Measurements from ENCODE around the gene FOXO1.

The FOXO1 gene

GRCh38 chr13:40586886-40587565, 79.4 kb downstream of the FOXO1 start:
- H3K9me3 ChIP-seq (ENCODE audit: severe bottlenecking) = no peaks in the 10 kb centered on the region
- DNase-seq = no peak
- H3K27me3 ChIP-seq (ENCODE audit: insufficient read depth, low read depth, severe bottlenecking) = no peaks in the 10 kb centered on the region
- no peaks in the 10 kb centered on the region for H3K36me3 ChIP-seq
- no peak overlapping the region for H3K4me3 ChIP-seq (ENCODE audit: low read depth, low read length)
- no peak overlapping the region for H3K27ac ChIP-seq
- no peak for TF ChIP-seq CTCF (IDR thresholded peaks at IDR 0.05; ENCODE audit: low read depth, low read length)

- no peak overlapping the region for H3K4me3 ChIP-seq (ENCODE audit: low read depth, low read length)
- no peaks in the 10 kb centered on the region for H3K9me3 ChIP-seq (ENCODE audit: severe bottlenecking)
- TF ChIP-seq CTCF (IDR thresholded peaks at IDR 0.05; ENCODE audit: low read depth, low read length) = no peak
- no peaks in the 10 kb centered on the region for H3K27me3 ChIP-seq (ENCODE audit: insufficient read depth, low read depth, severe bottlenecking)
- H3K36me3 ChIP-seq = no peaks in the 10 kb centered on the region
- no peak for DNase-seq
- H3K27ac ChIP-seq = no peak overlapping the region
Observed at GRCh38 chr13:40585911-40586471, 80.5 kb downstream of the FOXO1 start.

- no peak for TF ChIP-seq CTCF (IDR thresholded peaks at IDR 0.05; ENCODE audit: low read depth, low read length)
- H3K27me3 ChIP-seq (ENCODE audit: insufficient read depth, low read depth, severe bottlenecking) = no peaks in the 10 kb centered on the region
- H3K27ac ChIP-seq = no peak overlapping the region
- H3K9me3 ChIP-seq (ENCODE audit: severe bottlenecking) = no peaks in the 10 kb centered on the region
- H3K4me3 ChIP-seq (ENCODE audit: low read depth, low read length) = no peak overlapping the region
- DNase-seq = no peak
- H3K36me3 ChIP-seq = no peaks in the 10 kb centered on the region
Observed at GRCh38 chr13:40583738-40584137, 82.7 kb downstream of the FOXO1 start.

- Histone ChIP-seq H3K27me3 (ENCODE audit: insufficient read depth, low read depth, severe bottlenecking) (no peaks in the 10 kb centered on the region), H3K36me3 (no peaks in the 10 kb centered on the region), H3K4me3 (ENCODE audit: low read depth, low read length) (no peak overlapping the region), H3K9me3 (ENCODE audit: severe bottlenecking) (no peaks in the 10 kb centered on the region), H3K27ac (no peak overlapping the region)
- DNase-seq = no peak
- no peak for TF ChIP-seq CTCF (IDR thresholded peaks at IDR 0.05; ENCODE audit: low read depth, low read length)
Observed at GRCh38 chr13:40582531-40582930, 83.9 kb downstream of the FOXO1 start.

GRCh38 chr13:40581277-40581579, 85.2 kb downstream of the FOXO1 start:
- Histone ChIP-seq H3K4me3 (ENCODE audit: low read depth, low read length) (no peak overlapping the region), H3K9me3 (ENCODE audit: severe bottlenecking) (no peaks in the 10 kb centered on the region), H3K36me3 (no peaks in the 10 kb centered on the region), H3K27me3 (ENCODE audit: insufficient read depth, low read depth, severe bottlenecking) (no peaks in the 10 kb centered on the region), H3K27ac (no peak overlapping the region)
- TF ChIP-seq CTCF (IDR thresholded peaks at IDR 0.05; ENCODE audit: low read depth, low read length) = no peak
- no peak for DNase-seq
